HG03039 (cell line): ENCODE measurements around the gene MLLT3.

Source experiments
- ATAC-seq: cut with Tn5 transposase; IDR thresholded peaks from one replicate; pipeline ENCODE4 v1.9.1; 2021; ENCODE audit warnings: mild to moderate bottlenecking, moderate library complexity; ENCODE audit not compliant: unreplicated experiment

The MLLT3 gene

DNA sequence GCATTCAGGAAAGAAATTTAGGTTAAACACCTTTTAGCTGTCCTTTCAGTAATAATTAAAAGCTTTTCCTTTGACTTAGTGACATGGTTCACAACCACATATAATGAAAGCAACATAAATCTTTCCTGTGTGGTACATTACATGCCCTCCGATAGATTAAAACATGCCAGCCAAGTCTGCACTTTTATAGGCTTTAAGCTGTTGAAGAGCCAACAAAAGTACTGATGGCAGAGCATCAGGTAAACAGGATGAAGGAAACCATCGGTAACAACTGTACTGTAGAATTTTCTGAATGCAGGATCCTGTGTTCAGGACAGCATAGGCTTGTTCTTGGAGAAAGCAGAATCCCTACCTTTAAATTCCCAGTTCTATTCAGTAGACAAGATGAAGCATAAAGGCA is 226.6 kb downstream of the MLLT3 start:
- ATAC-seq: no peak

DNA sequence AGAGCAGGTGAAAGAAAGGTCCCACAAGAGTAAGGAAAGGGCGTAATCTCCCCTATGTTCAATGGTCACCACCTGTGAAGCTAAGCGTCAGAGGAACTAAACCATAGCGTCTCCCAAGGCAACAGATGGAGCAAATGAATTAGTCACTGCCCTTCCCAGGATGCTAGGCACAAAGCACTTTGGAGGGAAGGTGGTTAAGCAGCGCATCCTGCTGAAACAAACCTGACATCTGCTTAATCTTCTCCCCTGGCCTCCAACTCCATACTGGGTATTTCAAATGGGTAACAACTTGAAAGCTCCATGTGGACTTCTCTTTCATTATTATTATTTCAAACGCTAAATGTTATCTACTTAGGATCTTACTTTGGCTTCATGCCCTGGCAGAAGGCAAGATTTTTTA is 227.3 kb downstream of the MLLT3 start:
- ATAC-seq: no peak

DNA sequence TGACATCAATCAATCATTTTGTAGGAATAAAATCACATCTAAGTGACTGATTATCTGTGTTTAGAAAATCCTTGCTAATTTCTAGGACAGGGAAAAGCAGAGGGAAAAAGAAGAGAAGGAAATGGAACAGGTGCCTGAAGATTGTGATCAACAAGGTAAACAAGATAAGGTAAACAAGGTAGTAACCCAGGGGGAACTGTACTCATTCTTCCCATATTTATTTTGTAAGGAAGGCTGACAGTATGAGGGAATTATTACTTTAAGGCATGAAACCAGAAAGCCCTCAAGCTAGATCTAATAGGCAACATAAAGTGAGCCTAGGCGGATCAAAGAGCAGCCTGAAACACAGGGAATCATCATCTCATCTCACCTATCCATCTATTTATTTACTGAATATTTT is 231.1 kb downstream of the MLLT3 start:
- no peak for ATAC-seq

DNA sequence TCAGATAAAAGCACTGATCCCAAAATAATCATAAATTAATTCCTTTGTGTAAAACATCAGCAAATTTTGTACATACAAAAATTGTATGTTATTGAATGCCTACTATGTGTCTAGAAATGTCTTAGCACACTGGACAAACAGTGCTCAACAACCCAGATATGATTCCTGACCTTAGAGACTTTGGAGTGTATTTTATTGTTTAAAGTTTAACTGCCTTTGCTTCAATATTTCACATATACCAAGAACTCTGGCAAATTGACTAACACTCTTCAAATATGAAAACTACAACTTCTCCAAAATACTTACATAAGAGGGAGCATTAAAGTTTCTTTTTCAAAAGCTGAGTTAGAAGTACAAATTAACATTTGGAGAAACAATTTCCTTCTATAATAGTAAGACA is 231.9 kb downstream of the MLLT3 start:
- ATAC-seq: no peak

DNA sequence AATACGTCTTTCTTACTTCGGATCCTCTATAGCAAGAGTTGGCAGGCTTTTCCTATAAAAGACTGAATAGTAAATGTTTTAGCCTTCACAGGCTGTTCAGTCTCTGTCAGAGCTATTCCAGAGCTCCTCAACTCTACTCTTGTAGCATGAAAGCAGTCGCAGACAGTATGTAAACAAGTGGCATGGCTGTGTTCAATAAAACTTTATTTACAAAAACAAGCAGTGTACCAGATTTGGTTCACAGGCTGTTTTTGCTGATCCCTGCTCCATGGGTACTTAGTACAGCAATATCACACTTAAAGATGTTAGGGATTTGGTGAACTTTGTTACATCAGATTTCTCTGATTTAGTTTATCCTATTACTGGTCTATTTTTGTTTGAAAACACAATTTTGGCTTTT is 235.2 kb downstream of the MLLT3 start:
- ATAC-seq: no peak

DNA sequence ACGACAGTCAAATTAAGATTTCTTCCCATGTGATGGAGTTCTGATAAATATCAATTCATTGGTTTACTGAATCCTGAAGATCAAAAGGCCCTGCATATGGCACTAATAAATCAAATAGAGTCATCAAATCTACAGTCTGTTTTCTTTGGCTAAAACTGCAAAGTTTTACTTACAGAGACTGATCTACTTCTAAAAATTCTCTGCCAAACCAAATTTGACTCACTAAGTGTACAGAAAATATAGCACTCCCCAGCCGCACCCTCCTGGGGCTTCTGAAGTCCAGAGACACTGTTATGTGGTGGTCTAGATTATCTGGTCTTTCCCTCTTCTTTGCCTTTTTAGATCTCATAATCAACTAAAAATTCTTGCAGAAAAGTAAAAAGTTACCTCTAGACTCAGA is 237.7 kb downstream of the MLLT3 start:
- ATAC-seq: no peak

DNA sequence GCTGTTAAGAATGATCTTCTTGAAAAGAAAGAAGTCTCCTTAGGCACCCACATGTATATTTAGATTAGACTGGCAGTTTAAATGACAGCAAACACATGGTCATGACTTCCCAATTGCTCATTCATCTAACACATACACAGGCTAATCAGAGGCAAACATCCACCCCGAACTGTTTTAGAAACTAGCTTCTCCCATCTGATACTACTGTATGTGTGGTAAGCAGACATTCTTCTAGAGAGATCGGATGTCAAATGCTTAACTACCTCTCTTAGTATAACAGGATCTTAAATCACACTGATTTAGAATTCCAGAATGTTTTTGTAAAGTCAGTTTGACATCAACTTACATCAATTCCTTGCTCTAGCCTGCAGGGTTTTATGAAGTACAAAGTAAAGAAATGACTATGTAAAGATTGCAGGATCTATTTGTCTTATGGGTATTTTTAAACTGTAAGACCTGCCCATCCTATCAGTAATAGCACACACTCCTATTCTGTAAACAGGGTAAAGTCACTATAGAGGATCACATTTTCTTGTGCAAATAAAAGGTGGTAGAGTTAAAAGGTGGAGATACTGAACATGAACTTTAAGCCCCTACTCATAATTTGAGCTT is 239.7 kb downstream of the MLLT3 start:
- no peak for ATAC-seq

DNA sequence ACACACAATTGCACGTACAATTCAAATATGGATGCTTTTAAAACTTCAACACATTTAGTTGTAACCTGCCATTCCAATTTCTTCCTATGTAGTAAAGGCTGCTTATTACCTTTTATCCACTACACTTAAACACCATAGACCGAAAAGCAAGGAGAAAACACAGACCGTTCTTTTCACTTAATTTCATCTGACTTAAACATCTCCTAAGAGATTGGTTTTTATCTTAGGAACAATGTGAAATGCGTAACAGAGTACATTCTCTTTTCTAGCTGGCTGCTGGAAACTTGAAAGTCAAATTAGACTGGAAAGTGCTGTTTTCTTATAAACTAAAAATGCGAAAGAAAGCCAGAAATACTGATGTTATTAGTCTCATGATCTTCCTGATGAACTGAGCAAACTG is 241.8 kb downstream of the MLLT3 start:
- ATAC-seq: no peak

DNA sequence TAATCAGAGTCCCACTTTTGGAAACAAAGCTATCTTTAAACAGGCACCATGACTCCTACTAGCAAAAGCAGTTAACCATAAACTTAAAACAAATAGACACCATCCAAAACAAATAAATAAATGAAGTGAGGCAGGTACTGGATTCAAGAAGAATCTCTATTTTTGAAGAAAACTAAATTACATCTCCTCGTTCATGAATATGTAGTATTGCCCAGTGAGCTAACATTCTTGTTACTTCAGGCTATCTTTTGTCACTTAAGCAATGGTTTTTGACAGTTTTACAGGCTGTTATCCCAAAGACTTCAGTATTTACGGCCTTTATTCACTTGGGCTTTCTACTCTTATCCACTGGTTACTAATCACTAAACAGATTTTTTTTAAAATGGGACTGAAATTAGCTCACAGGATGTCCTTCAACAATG is 242.5 kb downstream of the MLLT3 start:
- no peak for ATAC-seq

DNA sequence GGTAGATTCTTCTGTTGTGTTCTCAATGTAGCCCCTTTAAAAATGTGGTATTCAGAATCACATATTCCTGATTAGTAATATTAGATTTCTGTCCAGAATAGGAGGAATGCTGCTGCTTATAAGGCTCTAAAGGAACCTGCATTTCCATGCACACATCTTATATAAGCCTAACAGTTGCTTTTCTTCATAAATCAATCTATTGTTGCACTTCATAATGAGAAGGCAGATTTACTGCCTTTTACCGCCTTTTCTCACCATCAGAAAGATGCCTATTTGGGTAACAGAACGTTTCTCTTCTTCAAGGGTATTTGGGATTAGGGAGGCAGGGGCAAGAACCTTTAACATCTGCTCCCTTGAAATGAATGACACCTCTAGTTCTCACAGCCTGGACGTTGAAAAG is 243.4 kb downstream of the MLLT3 start:
- no peak for ATAC-seq

DNA sequence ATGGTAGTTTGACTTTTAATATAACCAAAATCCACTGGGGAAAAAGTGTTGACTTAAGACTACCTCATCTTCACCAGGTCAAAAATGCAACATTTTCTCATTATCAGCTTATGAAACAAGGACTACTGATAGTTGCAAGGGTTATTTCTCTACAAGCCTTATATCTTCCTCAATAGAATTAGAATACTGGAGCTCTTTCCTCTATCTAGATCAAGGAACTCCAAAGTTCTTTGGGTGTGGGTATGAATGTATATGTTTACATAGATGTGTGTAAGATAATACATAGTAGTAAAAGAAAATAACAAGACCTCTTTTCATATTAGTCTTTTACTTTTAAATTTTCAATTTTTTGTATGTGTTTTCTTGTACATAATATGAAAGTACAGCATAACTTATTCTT is 244.5 kb downstream of the MLLT3 start:
- no peak for ATAC-seq

DNA sequence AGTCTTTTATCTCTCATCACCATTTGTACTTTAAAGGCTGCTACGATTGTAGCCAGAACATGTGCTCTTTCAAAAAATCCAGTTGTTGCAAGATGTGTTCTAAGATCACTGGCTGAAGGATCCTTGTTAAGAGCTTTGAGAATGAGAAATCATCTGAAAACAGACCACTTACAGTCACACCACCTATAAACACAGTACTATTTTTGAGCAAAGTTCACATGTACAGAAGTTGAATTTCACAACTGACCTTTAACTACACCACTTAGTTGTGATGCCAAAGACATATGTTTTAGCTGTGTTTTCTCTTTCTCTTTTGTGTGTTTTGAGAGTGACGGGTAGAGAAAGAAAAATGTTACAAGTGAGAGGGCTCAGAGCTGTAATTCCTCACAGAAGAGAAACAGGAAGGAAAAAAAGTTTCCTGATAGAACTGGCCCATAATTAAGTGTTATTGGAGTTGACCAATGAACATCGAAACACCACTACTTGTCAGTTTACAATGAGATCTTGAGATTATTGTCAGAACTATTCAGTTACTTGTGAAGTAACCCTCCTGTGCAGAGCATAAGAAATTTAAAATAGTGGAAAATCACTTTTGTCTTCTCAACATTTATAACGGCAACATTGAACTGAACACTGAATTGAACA is 245.4 kb downstream of the MLLT3 start:
- no peak for ATAC-seq

DNA sequence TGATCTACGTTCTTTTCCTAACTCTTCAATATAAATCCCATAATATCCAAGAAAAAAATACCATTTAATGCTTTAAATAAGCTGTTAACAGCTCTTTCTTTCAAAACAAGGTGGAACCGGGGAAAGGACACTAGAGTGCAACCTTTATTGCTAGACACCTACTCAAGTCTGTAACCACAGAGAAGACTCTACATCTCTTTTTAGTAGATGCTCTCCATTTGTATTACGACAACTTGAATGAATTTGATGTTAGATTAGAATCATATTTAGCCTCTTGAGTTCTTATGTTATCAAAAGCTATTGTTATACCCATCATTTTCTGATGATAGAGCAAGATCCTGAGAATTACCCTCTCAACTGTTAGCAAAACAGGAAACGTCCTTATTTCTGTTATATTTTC is 246.3 kb downstream of the MLLT3 start:
- no peak for ATAC-seq

DNA sequence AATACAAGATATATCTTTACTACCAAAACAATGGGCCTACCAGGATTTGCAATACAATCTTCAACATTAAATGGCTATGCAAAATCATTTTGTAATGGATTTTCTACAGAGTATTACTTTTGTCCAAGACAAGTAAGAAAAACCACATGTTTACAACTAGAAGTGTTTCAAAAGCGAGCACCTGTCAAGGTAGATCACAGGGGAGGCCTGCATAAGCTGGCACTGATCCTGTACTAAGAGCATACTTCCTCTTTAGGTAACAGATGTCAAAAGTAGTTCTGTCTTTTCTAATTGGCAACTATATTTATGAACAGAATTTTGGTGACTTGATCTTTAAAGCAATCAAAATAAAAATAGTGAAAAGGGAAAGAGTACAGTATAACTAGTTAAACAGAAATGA is 249.0 kb downstream of the MLLT3 start:
- no peak for ATAC-seq

DNA sequence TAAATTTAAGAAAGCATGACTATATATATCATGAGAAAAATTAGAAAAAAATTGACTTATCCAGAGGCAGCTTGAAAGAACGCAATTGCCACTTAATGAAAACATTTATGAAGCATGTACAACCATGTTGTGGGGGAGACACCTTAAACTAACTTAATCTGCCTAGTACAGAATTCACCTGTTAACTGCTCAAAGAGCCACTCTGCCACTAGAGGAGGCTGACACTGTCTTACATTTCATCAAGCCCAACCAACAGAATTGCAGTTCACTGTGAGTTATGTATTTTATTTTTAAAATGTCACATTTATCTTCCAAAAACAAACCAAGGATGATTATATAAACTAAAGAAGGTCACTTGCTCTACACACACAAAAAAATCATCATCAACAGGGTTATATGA is 252.9 kb downstream of the MLLT3 start:
- ATAC-seq: no peak

DNA sequence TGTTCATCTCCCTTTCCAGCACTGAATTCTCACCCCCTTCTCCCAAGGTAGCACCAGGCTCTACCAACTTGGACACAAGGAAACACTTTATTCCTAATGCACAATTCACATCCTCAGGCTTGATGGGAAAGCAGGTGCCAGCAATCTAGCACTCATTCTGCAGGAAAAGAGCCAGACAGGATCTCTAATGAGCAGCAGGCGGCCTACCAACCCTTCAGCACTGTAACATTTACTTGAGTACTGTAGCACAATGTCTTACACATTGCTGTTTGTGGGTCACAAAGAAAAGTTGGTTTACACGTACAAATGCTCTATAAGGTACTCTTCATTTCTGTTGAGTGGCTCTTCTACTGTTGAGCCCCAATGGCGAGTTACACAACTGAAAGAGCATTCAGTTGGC is 254.4 kb downstream of the MLLT3 start:
- ATAC-seq: no peak

DNA sequence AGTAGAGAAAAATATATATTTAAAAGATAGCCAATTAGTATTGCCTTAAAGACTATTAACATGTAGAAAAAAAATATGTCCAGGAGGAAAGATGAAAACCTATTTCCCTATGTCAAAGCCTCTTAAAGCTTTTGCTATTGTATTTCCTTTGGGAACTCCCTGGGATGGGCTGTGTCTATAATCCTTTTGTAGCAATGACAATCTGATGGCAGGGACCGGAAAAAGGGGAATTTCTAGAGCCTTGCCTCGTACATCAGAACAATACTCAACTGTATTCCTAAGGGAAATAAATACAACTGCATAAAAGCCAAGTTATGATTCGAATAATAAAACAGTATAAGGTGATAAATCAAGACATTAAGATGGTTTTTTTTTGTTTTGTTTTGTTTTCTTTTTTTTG is 257.3 kb downstream of the MLLT3 start:
- ATAC-seq: no peak

DNA sequence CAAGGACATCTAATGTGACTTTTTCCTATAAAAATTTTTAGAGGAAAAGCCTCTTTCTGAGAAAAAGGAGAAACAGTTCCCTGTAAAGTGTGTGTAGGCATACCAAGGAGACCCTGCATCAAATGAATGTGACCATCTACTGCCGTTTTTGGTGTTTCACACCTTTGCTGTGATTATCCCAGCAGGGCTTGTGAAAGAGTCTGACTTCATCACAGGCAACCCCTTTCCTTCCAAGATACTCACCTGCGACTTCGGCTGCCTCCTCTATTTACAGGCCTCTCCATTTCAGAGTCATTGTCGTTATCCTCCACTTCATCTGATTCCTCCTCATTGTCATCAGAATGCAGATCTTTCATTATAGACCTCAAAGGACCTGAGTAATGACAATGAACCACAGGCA is 259.1 kb downstream of the MLLT3 start:
- no peak for ATAC-seq

DNA sequence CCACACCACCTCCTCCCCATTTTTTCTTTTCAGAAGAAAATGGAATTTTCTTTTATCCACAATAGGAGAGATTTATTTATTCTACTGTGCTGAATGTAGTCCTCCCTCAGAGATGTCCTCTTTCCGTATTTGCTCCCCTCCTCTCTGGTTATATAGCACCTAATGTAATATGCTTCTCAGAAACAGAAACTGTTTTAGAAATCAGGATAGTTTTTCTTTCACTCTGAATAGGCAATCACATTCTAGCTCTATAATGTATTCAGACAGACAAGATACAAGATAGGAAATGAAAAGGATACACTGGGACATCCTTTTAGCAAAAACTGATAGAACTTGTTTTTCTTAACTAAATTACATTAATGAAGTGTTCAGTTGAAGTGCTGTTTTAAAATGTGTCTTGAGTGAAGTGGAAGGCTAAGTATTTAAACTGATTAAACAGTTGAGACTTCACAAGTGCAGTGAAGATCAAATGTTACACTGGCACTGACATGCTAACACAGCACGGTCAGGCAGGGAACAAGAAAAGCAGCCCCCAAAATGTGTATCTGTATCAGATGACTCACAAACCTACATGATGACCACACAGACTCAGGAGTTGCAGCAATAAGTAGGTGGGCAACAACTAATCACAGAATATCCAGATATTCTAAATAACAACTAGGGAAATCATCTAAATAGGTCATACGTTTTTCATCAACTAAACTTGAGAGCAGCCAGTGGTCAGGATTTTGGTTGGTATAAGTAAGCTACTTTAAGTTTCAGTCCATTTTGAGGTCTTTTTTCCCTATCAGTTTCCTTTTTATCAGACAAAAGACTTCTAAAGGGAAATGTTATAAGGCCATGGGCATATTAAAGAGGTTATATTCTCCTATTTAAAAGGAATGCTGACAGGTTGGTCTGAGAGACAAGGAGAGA is 260.4 kb downstream of the MLLT3 start:
- ATAC-seq: no peak

DNA sequence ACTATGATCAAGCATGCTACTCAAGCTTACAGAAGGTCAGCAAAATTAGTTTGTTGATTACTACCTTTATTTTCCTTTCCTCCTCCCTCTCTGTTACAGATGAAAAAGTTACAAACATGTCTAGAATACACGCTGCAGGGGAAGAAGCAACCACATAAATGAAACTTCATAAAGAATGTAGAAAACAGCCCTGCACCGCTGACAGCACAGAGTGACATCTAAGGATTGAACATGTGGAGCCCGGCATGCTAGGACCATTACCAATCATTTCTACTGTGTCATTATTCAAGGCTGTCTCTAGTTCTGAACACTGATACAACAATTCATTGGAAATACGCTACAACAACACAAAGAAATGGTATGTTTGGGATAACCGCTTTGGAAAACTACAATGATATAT is 261.1 kb downstream of the MLLT3 start:
- no peak for ATAC-seq

DNA sequence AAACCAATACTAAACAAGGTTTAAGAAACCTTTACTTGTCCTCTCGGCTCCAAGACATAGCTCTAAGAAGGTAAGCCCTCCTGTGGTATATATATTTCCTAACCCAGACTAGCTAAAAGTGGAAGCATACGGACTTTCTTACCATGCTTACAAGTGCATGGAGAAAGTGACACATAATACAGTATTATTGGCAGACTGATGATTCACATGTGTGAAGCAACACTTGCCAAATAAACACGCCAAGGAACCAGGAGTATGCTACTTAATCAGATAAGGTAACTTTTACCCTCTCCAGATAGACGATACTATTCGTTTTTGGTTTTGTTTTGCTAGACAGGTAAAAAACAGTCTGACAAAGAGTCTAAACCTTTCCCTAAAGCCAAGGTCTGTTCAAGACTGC is 264.1 kb downstream of the MLLT3 start:
- ATAC-seq: no peak

DNA sequence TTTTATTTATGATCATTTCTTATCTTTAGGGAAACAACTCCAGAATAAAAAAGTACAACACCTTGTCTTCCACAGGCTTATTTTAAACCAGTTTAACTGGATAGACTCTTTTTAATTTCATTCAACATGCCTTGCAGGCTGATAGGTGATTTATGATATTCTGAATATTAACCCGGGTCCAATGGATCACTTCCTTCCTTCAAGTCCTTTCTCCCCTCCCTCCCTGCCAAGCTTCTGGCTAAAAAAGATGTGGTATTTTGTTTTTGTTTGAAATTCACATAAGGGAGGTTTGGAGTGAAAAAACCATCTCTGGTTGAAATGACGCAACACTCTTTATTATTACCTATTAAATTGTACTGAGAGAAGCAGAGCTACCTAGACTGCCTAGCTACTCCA is 265.3 kb downstream of the MLLT3 start:
- ATAC-seq: no peak
